B cell (primary cell): ENCODE measurements around the gene SEC61B. TPM values are rescaled to one million over a fixed set of nuclear protein-coding genes. Genes with fewer than 3 reads are reported as not detected.

Source experiments
- ATAC-seq: fragments of 200-7000 bp; cut with Tn5 transposase; one replicate; pipeline ENCODE4 v1.10.0; 2021; ENCODE audit warnings: low read depth, mild to moderate bottlenecking, moderate number of reproducible peaks, moderate library complexity
- CTCF ChIA-PET: fragments of 350-600 bp; sonication (Branson Sonifier 250); formaldehyde crosslinking; loops from one replicate; lab custom pipeline; 2021; ENCODE audit warnings: antibody characterized with exemption, inconsistent platforms; lab: Charles Lee
- POLR2A ChIA-PET: fragments of 350-600 bp; sonication (Branson Sonifier 250); formaldehyde crosslinking; loops from one replicate; lab custom pipeline; 2021; ENCODE audit warnings: antibody characterized with exemption; lab: Charles Lee
- DNase-seq: peaks from one replicate; pipeline ENCODE4 v3.0.0; 2013
- H2AFZ ChIP-seq: 2 replicates; pipeline ENCODE4 v1.6.1; 2012; ENCODE audit warnings: mild to moderate bottlenecking, low read depth, low read length; ENCODE audit not compliant: insufficient read depth, poor library complexity, severe bottlenecking
- H3K27ac ChIP-seq, 2 donors: 1 replicate in 1 of 2; 2 replicates in 1 of 2; pipeline ENCODE4 v1.5.1; 2012 to 2013; ENCODE audit warnings: low read length in 2 of 2, mild to moderate bottlenecking in 2 of 2, moderate library complexity in 1 of 2
- H3K27me3 ChIP-seq, 4 experiments: fragments of 200-600 bp in 1 of 4; sonication (generic) in 1 of 4; replicated peaks in 1 of 4; 1 replicate in 2 of 4; 2 replicates in 2 of 4; pipeline versions ENCODE4 v1.6.1 to v1.7.0; 2013 to 2016; ENCODE audit warnings: low read length in 3 of 4, mild to moderate bottlenecking in 2 of 4, mixed read lengths in 1 of 4, moderate library complexity in 1 of 4; ENCODE audit not compliant: insufficient read depth in 4 of 4, control insufficient read depth in 3 of 4; ENCODE audit errors: control extremely low read depth in 1 of 4
- H3K36me3 ChIP-seq, 2 experiments: replicated peaks in 1 of 2; 1 replicate in 1 of 2; 2 replicates in 1 of 2; pipeline versions ENCODE4 v1.6.1 to v1.7.1; 2013; ENCODE audit warnings: low read length in 1 of 2; ENCODE audit not compliant: insufficient read depth in 2 of 2, control insufficient read depth in 1 of 2; ENCODE audit errors: control extremely low read depth in 1 of 2, extremely low read depth in 1 of 2
- H3K4me1 ChIP-seq, 2 donors: fragments of 200-600 bp in 1 of 2; sonication (generic) in 1 of 2; 1 replicate in 1 of 2; 2 replicates in 1 of 2; pipeline versions ENCODE4 v1.5.1 to v1.6.1; 2013 to 2017; ENCODE audit warnings: low read length in 2 of 2; ENCODE audit not compliant: control insufficient read depth in 2 of 2, insufficient read depth in 2 of 2
- H3K4me2 ChIP-seq: replicated peaks from 2 replicates; pipeline ENCODE3; 2012; ENCODE audit warnings: mild to moderate bottlenecking, low read depth, low read length; ENCODE audit not compliant: poor library complexity, severe bottlenecking
- H3K4me3 ChIP-seq, 5 experiments: fragments of 200-600 bp in 1 of 5; sonication (generic) in 1 of 5; 1 replicate in 3 of 5; 2 replicates in 2 of 5; pipeline versions ENCODE4 v1.5.1 to v1.7.0; 2011 to 2016; ENCODE audit warnings: low read length in 4 of 5, mild to moderate bottlenecking in 4 of 5, low read depth in 2 of 5, control low read depth in 1 of 5, moderate library complexity in 1 of 5; ENCODE audit not compliant: insufficient read depth in 1 of 5; ENCODE audit errors: control extremely low read depth in 1 of 5, extremely low read depth in 1 of 5
- H3K79me2 ChIP-seq: fragments of 200-600 bp; sonication (generic); one replicate; pipeline ENCODE4 v1.6.0; 2016; ENCODE audit warnings: low read length; ENCODE audit not compliant: control insufficient read depth, insufficient read depth
- H3K9ac ChIP-seq: fragments of 200-600 bp; sonication (generic); 2 replicates; pipeline ENCODE4 v1.6.1; 2017; ENCODE audit warnings: mild to moderate bottlenecking, low read length, moderate library complexity
- H3K9me3 ChIP-seq, 3 donors: one replicate each; pipeline versions ENCODE4 v1.6.1 to v1.7.1; 2013; ENCODE audit warnings: low read length in 2 of 3; ENCODE audit not compliant: control insufficient read depth in 2 of 3, insufficient read depth in 1 of 3; ENCODE audit errors: control extremely low read depth in 1 of 3
- H4K20me1 ChIP-seq: 2 replicates; pipeline ENCODE4 v1.6.0; 2012; ENCODE audit warnings: mild to moderate bottlenecking, low read length; ENCODE audit not compliant: insufficient read depth, control insufficient read depth, poor library complexity, severe bottlenecking
- H3K27ac Mint-ChIP-seq: one replicate; pipeline ENCODE4 v1.8.0; 2021; ENCODE audit warnings: mixed read lengths
- H3K27me3 Mint-ChIP-seq: one replicate; pipeline ENCODE4 v1.8.0; 2021; ENCODE audit warnings: mixed read lengths
- H3K4me1 Mint-ChIP-seq: one replicate; pipeline ENCODE4 v1.8.0; 2021; ENCODE audit warnings: mixed read lengths
- H3K4me3 Mint-ChIP-seq: one replicate; pipeline ENCODE4 v1.8.0; 2021; ENCODE audit warnings: mixed read lengths
- H3K9me3 Mint-ChIP-seq: one replicate; pipeline ENCODE4 v1.8.0; 2022; ENCODE audit warnings: mixed read lengths; ENCODE audit not compliant: insufficient read depth
- EZH2 ChIP-seq: IDR thresholded peaks from 2 replicates; pipeline ENCODE4 v1.6.1; 2012; ENCODE audit warnings: borderline replicate concordance, low read depth, mild to moderate bottlenecking, moderate library complexity, low read length; ENCODE audit not compliant: insufficient read depth, poor library complexity, severe bottlenecking
- WGBS: methylation state at CpG from one replicate; pipeline ENCODE4 v1.1.5; 2013; ENCODE audit warnings: missing lambda C conversion rate; ENCODE audit not compliant: insufficient coverage; 5-methylcytosine and 5-hydroxymethylcytosine counted together
- intact Hi-C: fragments of 100-400 bp; cut with micrococcal nuclease; formaldehyde crosslinking; loops from one replicate; pipeline ENCODE4 v1.10.0; 2022
- polyA plus RNA-seq: library from polyadenylated mRNA; depleted of rRNA; stranded (reverse); fragments of >200 nt; gene quantifications from 2 replicates; pipeline ENCODE4 v1.2.3, GENCODE V29; 2012
- total RNA-seq, 2 donors: library from RNA; stranded (reverse); fragments of 120-200 nt in 1 of 2; gene quantifications; 1 replicate in 1 of 2; 2 replicates in 1 of 2; pipeline versions ENCODE4 v1.2.3 to v1.2.4, GENCODE V29; 2013 to 2022
- TF ChIP-seq, protein P1 (sequence below): fragments of 200-600 bp; IDR thresholded peaks from one replicate; pipeline ENCODE4 v1.8.0; 2022; ENCODE audit warnings: antibody characterized with exemption, mild to moderate bottlenecking

The SEC61B gene
- total and polyA plus RNA-seq, 2 donors (not counting 1 experiment from before 2014, with no cell fraction given) = 70.2 to 92.1 TPM

DNA sequence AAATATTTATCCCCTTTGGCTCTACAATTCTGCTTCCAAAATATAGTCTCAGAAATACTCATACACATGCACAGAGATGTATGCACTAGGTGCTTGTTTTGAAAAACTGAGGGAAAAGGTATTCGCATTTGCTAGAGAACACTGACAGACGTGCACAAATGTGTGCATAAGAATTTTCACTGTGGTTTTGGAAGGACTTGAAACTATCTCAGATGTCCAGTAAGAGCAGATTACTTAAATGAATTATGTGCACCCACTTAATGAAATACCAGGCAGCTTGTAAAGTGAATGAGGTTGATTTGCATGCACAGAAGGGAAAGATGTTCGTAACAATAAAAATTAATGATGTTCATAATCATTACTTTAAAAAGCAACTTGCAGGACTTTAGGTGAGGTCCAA, 48.4 kb downstream of the SEC61B start:
- Mint-ChIP-seq H3K27me3 (peaks cover 3% of the 10 kb centered on the region), H3K27ac (no peak overlapping the region), H3K4me1 (peaks cover 13% of the 10 kb centered on the region), H3K9me3 (no peaks in the 10 kb centered on the region), H3K4me3 (no peak overlapping the region)
- no peak overlapping the region for H3K4me3 ChIP-seq
- H3K9ac ChIP-seq = no peak overlapping the region
- H4K20me1 ChIP-seq = no peaks in the 10 kb centered on the region
- H3K79me2 ChIP-seq = no peaks in the 10 kb centered on the region
- peaks cover 6 to 9% of the 10 kb centered on the region in 2 donors for H3K4me1 ChIP-seq
- intact Hi-C loops = no loop called here
- ChIA-PET POLR2A (no interaction called here), CTCF (no interaction called here)
- DNase-seq (no peak), ATAC-seq (no peak)
- H3K9me3 ChIP-seq = no peaks in the 10 kb centered on the region
- H3K36me3 ChIP-seq = no peaks in the 10 kb centered on the region
- no peak overlapping the region for H3K27ac ChIP-seq
- no CpG with 5 or more reads among the region's 3 CpGs for WGBS
- no peak overlapping the region for H2AFZ ChIP-seq
- H3K27me3 ChIP-seq = no peaks in the 10 kb centered on the region
- TF ChIP-seq, protein P1, sequence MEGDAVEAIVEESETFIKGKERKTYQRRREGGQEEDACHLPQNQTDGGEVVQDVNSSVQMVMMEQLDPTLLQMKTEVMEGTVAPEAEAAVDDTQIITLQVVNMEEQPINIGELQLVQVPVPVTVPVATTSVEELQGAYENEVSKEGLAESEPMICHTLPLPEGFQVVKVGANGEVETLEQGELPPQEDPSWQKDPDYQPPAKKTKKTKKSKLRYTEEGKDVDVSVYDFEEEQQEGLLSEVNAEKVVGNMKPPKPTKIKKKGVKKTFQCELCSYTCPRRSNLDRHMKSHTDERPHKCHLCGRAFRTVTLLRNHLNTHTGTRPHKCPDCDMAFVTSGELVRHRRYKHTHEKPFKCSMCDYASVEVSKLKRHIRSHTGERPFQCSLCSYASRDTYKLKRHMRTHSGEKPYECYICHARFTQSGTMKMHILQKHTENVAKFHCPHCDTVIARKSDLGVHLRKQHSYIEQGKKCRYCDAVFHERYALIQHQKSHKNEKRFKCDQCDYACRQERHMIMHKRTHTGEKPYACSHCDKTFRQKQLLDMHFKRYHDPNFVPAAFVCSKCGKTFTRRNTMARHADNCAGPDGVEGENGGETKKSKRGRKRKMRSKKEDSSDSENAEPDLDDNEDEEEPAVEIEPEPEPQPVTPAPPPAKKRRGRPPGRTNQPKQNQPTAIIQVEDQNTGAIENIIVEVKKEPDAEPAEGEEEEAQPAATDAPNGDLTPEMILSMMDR = no peak
- no peak for TF ChIP-seq EZH2
- no peak overlapping the region for H3K4me2 ChIP-seq

- H3K4me1 ChIP-seq = no peaks in the 10 kb centered on the region
- no peaks in the 10 kb centered on the region for H3K36me3 ChIP-seq
- no peak overlapping the region for H3K27ac ChIP-seq
- ATAC-seq = no peak
- CTCF ChIA-PET = interaction anchor here (2.0 kb wide), 1 partner anchor 7 kb away, joined by 10 read pairs; no protein-coding TSS in a partner anchor
- Mint-ChIP-seq H3K9me3 (no peaks in the 10 kb centered on the region), H3K27ac (no peak overlapping the region), H3K4me3 (no peak overlapping the region), H3K27me3 (peaks cover 3% of the 10 kb centered on the region), H3K4me1 (no peaks in the 10 kb centered on the region)
- H3K27me3 ChIP-seq = no peaks in the 10 kb centered on the region
- no peak overlapping the region for H3K4me2 ChIP-seq
- H4K20me1 ChIP-seq = no peaks in the 10 kb centered on the region
- H3K9me3 ChIP-seq = no peaks in the 10 kb centered on the region
- intact Hi-C loops = no loop called here
- H3K9ac ChIP-seq = no peak overlapping the region
- DNase-seq = no peak
- POLR2A ChIA-PET = no interaction called here
- no peaks in the 10 kb centered on the region for H3K79me2 ChIP-seq
- no peak overlapping the region for H3K4me3 ChIP-seq
- H2AFZ ChIP-seq = no peak overlapping the region
- TF ChIP-seq, protein P1 = no peak
- no peak for TF ChIP-seq EZH2
Measured at GRCh38 chr9:99272836-99273235, 50.8 kb downstream of the SEC61B start.
